HCT116 (cell line): Measurements from ENCODE around the gene PI4KA.

Experiments used
- EZH2 ChIP-seq: fragments of 200-600 bp; sonication (generic); IDR thresholded peaks from 2 replicates; pipeline ENCODE4 v1.6.1; 2017; ENCODE audit warnings: antibody characterized with exemption, mixed run types
- FOSL1 ChIP-seq: IDR thresholded peaks from 2 replicates; pipeline ENCODE4 v1.6.1; 2012; ENCODE audit warnings: low read depth
- JUND ChIP-seq: IDR thresholded peaks from 2 replicates; pipeline ENCODE4 v1.6.1; 2012
- POLR2A ChIP-seq: IDR thresholded peaks from 2 replicates; pipeline ENCODE4 v1.7.0; 2011; ENCODE audit warnings: borderline replicate concordance; ENCODE audit not compliant: insufficient read depth, insufficient read length; ENCODE audit errors: extremely low read depth
- POLR2AphosphoS5 ChIP-seq: IDR thresholded peaks from 2 replicates; pipeline ENCODE4 v1.6.1; 2011; ENCODE audit warnings: mild to moderate bottlenecking, low read depth, low read length, moderate library complexity
- SRF ChIP-seq: IDR thresholded peaks from 2 replicates; pipeline ENCODE4 v1.6.1; 2012; ENCODE audit warnings: low read depth
- ZNF274 ChIP-seq: fragments of 200-500 bp; sonication (Bioruptor generic); IDR thresholded peaks from 2 replicates; pipeline ENCODE4 v1.6.1; 2014; ENCODE audit warnings: mild to moderate bottlenecking, low read depth, low read length, inconsistent platforms
- TF ChIP-seq, protein P1 (sequence below), 3 experiments: fragments of 200-600 bp in 1 of 3; sonication (generic) in 1 of 3; IDR thresholded peaks in 2 of 3; conservative IDR thresholded peaks in 1 of 3; 2 replicates each; pipeline ENCODE4 v1.5.1; 2012 to 2017; ENCODE audit warnings: low read depth in 2 of 3, low read length in 2 of 3, antibody characterized with exemption in 1 of 3, borderline replicate concordance in 1 of 3, control low read depth in 1 of 3, mild to moderate bottlenecking in 1 of 3, mixed read lengths in 1 of 3, mixed run types in 1 of 3, moderate library complexity in 1 of 3; ENCODE audit not compliant: insufficient read depth in 1 of 3
- TF ChIP-seq, protein P2 (sequence below): IDR thresholded peaks from 2 replicates; pipeline ENCODE4 v1.6.1; 2012
- TF ChIP-seq, protein P3 (sequence below): IDR thresholded peaks from 2 replicates; pipeline ENCODE4 v1.6.1; 2012; ENCODE audit warnings: low read depth

DNA sequence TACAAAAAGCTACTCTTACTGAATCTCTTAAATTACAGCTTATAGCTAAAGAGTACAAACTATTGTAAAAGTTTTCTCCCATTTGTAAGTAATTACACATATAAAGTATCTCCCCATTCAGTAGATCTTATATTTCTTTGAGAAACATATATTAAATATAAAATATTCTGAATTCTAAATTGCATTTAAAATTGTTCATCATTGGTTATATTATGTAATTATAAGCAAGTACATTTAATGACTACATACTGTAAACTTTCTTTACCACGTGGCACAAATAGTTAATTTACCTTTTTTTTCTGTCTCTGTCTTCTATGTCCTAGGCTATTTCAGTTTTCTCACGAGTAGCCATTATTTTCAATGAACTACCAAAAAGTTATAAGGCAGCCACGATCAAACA is 185.9 kb downstream of the PI4KA start:
- TF ChIP-seq, protein P1, sequence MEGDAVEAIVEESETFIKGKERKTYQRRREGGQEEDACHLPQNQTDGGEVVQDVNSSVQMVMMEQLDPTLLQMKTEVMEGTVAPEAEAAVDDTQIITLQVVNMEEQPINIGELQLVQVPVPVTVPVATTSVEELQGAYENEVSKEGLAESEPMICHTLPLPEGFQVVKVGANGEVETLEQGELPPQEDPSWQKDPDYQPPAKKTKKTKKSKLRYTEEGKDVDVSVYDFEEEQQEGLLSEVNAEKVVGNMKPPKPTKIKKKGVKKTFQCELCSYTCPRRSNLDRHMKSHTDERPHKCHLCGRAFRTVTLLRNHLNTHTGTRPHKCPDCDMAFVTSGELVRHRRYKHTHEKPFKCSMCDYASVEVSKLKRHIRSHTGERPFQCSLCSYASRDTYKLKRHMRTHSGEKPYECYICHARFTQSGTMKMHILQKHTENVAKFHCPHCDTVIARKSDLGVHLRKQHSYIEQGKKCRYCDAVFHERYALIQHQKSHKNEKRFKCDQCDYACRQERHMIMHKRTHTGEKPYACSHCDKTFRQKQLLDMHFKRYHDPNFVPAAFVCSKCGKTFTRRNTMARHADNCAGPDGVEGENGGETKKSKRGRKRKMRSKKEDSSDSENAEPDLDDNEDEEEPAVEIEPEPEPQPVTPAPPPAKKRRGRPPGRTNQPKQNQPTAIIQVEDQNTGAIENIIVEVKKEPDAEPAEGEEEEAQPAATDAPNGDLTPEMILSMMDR (IDR thresholded peaks at IDR 0.05 in 2 of 3, conservative IDR thresholded peaks at IDR 0.05 in 1 of 3; ENCODE audit: borderline replicate concordance in 1 of 3, insufficient read depth in 1 of 3, low read depth in 2 of 3, low read length in 2 of 3), result no peak
- TF ChIP-seq EZH2 (no peak), JUND (no peak), FOSL1 (no peak), SRF (no peak), ZNF274 (no peak), POLR2A (no peak), POLR2AphosphoS5 (no peak)
- TF ChIP-seq, protein P2, sequence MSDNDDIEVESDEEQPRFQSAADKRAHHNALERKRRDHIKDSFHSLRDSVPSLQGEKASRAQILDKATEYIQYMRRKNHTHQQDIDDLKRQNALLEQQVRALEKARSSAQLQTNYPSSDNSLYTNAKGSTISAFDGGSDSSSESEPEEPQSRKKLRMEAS, result no peak
- TF ChIP-seq, protein P3, sequence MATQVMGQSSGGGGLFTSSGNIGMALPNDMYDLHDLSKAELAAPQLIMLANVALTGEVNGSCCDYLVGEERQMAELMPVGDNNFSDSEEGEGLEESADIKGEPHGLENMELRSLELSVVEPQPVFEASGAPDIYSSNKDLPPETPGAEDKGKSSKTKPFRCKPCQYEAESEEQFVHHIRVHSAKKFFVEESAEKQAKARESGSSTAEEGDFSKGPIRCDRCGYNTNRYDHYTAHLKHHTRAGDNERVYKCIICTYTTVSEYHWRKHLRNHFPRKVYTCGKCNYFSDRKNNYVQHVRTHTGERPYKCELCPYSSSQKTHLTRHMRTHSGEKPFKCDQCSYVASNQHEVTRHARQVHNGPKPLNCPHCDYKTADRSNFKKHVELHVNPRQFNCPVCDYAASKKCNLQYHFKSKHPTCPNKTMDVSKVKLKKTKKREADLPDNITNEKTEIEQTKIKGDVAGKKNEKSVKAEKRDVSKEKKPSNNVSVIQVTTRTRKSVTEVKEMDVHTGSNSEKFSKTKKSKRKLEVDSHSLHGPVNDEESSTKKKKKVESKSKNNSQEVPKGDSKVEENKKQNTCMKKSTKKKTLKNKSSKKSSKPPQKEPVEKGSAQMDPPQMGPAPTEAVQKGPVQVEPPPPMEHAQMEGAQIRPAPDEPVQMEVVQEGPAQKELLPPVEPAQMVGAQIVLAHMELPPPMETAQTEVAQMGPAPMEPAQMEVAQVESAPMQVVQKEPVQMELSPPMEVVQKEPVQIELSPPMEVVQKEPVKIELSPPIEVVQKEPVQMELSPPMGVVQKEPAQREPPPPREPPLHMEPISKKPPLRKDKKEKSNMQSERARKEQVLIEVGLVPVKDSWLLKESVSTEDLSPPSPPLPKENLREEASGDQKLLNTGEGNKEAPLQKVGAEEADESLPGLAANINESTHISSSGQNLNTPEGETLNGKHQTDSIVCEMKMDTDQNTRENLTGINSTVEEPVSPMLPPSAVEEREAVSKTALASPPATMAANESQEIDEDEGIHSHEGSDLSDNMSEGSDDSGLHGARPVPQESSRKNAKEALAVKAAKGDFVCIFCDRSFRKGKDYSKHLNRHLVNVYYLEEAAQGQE, result no peak
